K562 (cell line): ENCODE results near the gene ZFAND2A.

ENCODE experiments used
- HIVEP1 ChIP-seq: fragments of 250-450 bp; sonication (Bioruptor Pico); IDR thresholded peaks from 2 replicates; pipeline ENCODE4 v1.4.0; 2020; ENCODE audit warnings: mild to moderate bottlenecking
- TARDBP ChIP-seq: fragments of 450-650 bp; IDR thresholded peaks from 2 replicates; pipeline ENCODE4 v1.6.1; 2016
- ZFPM2 ChIP-seq: fragments of 250-450 bp; sonication (Bioruptor Pico); IDR thresholded peaks from 2 replicates; pipeline ENCODE4 v1.5.1; 2022; ENCODE audit warnings: mild to moderate bottlenecking
- ZKSCAN1 ChIP-seq: fragments of 150-350 bp; IDR thresholded peaks from 2 replicates; pipeline ENCODE4 v1.6.1; 2016; ENCODE audit warnings: low read depth, low read length
- TF ChIP-seq, protein P1 (sequence below), 3 experiments: fragments of 200-800 bp in 1 of 3; sonication (Bioruptor generic) in 1 of 3; sonication (generic) in 1 of 3; formaldehyde crosslinking in 1 of 3; IDR thresholded peaks; 2 replicates each; pipeline versions ENCODE4 v1.6.1 to v1.8.0; 2016 to 2022; ENCODE audit warnings: mild to moderate bottlenecking in 2 of 3, missing compliant biosample characterization in 2 of 3, missing genetic modification characterization in 2 of 3, missing genetic modification reagents in 1 of 3

DNA sequence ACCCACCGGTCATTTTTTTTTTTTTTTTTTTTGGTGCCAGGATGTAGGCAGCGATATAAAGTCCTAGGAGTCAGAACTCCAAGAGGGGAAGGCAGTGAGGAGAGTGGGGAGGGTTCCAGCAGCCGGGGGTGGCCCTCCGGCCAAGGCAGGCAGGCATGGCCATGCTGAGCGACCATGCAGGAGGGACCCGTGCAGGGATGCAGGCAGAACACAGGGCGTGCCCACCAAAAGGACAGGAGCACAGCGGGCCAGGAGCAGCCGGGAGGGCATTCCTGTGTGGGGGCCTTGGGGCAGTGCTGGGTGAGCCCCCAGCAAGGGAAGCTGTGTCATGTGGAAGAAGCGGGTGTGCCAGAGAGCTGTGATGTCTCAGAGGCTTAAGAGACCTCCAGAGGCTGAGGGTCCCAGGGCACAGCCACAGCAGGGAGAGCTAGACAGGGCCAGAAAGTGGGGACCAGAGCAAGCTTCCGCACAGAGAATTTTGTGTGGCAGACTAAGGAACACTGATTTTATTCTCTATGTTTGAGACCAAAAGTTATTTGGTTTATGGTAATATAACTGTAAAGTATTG lies 5.7 kb downstream of the ZFAND2A start:
- TF ChIP-seq HIVEP1, result no peak
- TF ChIP-seq, protein P1, sequence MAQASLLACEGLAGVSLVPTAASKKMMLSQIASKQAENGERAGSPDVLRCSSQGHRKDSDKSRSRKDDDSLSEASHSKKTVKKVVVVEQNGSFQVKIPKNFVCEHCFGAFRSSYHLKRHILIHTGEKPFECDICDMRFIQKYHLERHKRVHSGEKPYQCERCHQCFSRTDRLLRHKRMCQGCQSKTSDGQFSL (CRISPR knock-in tag; IDR thresholded peaks at IDR 0.05), result no peak
- TF ChIP-seq, protein P1 (tag; IDR thresholded peaks at IDR 0.05), result no peak
- no peak for TF ChIP-seq ZFPM2 (CRISPR knock-in tag)
- TF ChIP-seq TARDBP, result no peak
- no peak for TF ChIP-seq ZKSCAN1
